Measurements from ENCODE around the gene GRAMD2A.

GRAMD2A gene

DNA sequence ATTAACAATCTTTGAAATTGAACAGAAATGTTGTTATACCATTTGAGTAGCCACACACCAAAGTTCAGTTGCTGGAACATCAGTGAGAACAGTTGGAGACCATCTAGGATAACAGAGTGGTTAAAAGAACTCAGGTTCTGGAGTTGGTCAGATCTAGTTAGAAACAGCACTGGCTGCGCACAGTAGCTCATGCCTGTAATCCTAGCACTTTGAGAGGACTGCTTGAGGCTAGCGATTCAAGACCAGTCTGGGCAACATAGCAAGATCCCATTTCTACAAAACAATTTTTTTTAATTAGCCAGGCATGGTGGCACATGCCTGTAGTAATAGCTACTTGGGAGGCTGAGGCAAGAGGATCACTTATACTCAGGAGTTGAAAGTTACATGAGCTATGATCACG is 41.0 kb upstream of the GRAMD2A start:
- Histone ChIP-seq H3K4me2 (ENCODE audit: low read length) (no peak overlapping the region), H3K9ac (ENCODE audit: low read length) (no peak overlapping the region), H3K36me3 (ENCODE audit: insufficient read depth, low read length) (peaks cover 39% of the 10 kb centered on the region), H3K79me2 (ENCODE audit: insufficient read depth, low read length) (no peaks in the 10 kb centered on the region), H4K20me1 (ENCODE audit: insufficient read depth, low read length) (no peaks in the 10 kb centered on the region), H3K4me1 (ENCODE audit: insufficient read depth, low read length, severe bottlenecking) (no peaks in the 10 kb centered on the region), H3F3A (ENCODE audit: insufficient read depth, low read length) (no peaks in the 10 kb centered on the region), H3K9me2 (ENCODE audit: low read depth, low read length) (no peaks in the 10 kb centered on the region), H3K4me3 (ENCODE audit: low read depth, low read length, poor library complexity, severe bottlenecking) (no peak overlapping the region), H2AFZ (ENCODE audit: low read length) (no peak overlapping the region), H3K27me3 (ENCODE audit: insufficient read depth, low read length) (no peaks in the 10 kb centered on the region), H3K27ac (ENCODE audit: low read depth, low read length, poor library complexity, severe bottlenecking) (no peak overlapping the region), H3K9me3 (ENCODE audit: low read length) (no peaks in the 10 kb centered on the region)
- no peak for TF ChIP-seq EZH2 (IDR thresholded peaks at IDR 0.05; ENCODE audit: borderline replicate concordance, low read length)
- TF ChIP-seq, protein P1, sequence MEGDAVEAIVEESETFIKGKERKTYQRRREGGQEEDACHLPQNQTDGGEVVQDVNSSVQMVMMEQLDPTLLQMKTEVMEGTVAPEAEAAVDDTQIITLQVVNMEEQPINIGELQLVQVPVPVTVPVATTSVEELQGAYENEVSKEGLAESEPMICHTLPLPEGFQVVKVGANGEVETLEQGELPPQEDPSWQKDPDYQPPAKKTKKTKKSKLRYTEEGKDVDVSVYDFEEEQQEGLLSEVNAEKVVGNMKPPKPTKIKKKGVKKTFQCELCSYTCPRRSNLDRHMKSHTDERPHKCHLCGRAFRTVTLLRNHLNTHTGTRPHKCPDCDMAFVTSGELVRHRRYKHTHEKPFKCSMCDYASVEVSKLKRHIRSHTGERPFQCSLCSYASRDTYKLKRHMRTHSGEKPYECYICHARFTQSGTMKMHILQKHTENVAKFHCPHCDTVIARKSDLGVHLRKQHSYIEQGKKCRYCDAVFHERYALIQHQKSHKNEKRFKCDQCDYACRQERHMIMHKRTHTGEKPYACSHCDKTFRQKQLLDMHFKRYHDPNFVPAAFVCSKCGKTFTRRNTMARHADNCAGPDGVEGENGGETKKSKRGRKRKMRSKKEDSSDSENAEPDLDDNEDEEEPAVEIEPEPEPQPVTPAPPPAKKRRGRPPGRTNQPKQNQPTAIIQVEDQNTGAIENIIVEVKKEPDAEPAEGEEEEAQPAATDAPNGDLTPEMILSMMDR (IDR thresholded peaks at IDR 0.05; ENCODE audit: low read length) = no peak

DNA sequence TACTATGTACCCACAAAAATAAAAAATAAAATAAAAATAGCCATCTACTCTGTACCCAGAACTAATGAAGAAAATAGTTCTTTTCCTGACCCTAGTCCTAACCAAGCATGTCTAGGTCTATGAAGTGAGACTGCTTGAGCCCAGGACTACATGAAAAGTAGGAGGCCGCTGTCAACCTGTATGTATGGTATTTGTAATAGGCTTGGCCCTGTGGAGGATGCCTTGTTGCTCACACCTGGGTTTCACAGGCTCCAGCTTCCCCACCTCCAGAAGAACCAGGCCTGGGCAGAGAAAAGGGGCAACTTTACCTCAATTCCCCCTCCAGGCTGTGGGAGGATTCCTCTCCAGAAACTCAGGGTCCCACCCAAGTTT is 40.3 kb upstream of the GRAMD2A start:
- H4K20me1 ChIP-seq (ENCODE audit: insufficient read depth, low read length) = no peaks in the 10 kb centered on the region
- no peaks in the 10 kb centered on the region for H3K9me2 ChIP-seq (ENCODE audit: low read depth, low read length)
- no peak overlapping the region for H3K27ac ChIP-seq (ENCODE audit: low read depth, low read length, poor library complexity, severe bottlenecking)
- H2AFZ ChIP-seq (ENCODE audit: low read length) = no peak overlapping the region
- no peak for TF ChIP-seq EZH2 (IDR thresholded peaks at IDR 0.05; ENCODE audit: borderline replicate concordance, low read length)
- TF ChIP-seq, protein P1 (IDR thresholded peaks at IDR 0.05; ENCODE audit: low read length) = no peak
- no peak overlapping the region for H3K4me2 ChIP-seq (ENCODE audit: low read length)
- H3K4me1 ChIP-seq (ENCODE audit: insufficient read depth, low read length, severe bottlenecking) = no peaks in the 10 kb centered on the region
- H3K4me3 ChIP-seq (ENCODE audit: low read depth, low read length, poor library complexity, severe bottlenecking) = no peak overlapping the region
- no peaks in the 10 kb centered on the region for H3F3A ChIP-seq (ENCODE audit: insufficient read depth, low read length)
- H3K27me3 ChIP-seq (ENCODE audit: insufficient read depth, low read length) = no peaks in the 10 kb centered on the region
- H3K9ac ChIP-seq (ENCODE audit: low read length) = no peak overlapping the region
- peaks cover 31% of the 10 kb centered on the region for H3K36me3 ChIP-seq (ENCODE audit: insufficient read depth, low read length)
- no peaks in the 10 kb centered on the region for H3K9me3 ChIP-seq (ENCODE audit: low read length)
- no peaks in the 10 kb centered on the region for H3K79me2 ChIP-seq (ENCODE audit: insufficient read depth, low read length)

DNA sequence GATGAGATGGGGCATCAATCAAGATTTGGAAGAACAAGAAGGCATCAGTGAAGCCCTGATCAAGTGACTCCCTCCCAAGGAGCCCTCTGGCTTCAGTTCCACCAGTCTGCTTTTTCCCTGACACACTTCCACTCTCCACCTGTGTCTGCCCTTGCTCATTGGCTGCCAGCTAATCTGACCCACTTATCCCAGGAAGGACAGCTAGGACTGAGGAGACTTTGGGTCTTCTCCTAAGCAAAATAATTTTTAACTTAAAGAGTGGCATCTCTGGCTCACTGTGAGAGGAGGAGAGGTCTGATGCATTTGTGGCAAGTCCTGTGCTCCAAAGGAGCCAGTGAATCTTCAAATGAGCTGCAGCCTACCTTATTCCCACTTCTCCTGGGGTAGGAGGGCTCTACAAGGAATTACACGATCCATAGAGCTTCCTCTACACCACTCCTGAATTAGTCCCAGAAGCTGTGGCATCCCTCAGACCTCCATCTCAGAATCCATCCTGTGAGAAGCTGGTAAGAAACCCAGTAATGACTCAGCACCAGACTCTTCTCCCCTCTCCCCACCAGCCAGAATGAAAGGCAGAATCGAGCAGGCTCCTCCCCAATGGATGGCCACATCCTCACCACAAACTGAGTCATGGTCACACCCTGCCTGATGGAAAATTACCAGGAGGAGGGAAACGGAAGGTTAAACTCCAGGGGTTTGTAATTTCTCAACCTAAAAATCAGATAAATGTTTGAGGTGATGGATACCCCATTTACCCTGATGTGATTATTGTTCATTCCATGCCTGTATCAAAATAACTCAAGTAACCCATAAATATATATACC is 39.7 kb upstream of the GRAMD2A start:
- H3K4me2 ChIP-seq (ENCODE audit: low read length) = no peak overlapping the region
- TF ChIP-seq EZH2 (IDR thresholded peaks at IDR 0.05; ENCODE audit: borderline replicate concordance, low read length) = no peak
- TF ChIP-seq, protein P1 (IDR thresholded peaks at IDR 0.05; ENCODE audit: low read length) = no peak
- H3K36me3 ChIP-seq (ENCODE audit: insufficient read depth, low read length) = peaks cover 25% of the 10 kb centered on the region
- H3K4me1 ChIP-seq (ENCODE audit: insufficient read depth, low read length, severe bottlenecking) = peaks cover 2% of the 10 kb centered on the region
- H3F3A ChIP-seq (ENCODE audit: insufficient read depth, low read length) = no peaks in the 10 kb centered on the region
- H4K20me1 ChIP-seq (ENCODE audit: insufficient read depth, low read length) = no peaks in the 10 kb centered on the region
- no peaks in the 10 kb centered on the region for H3K9me2 ChIP-seq (ENCODE audit: low read depth, low read length)
- no peak overlapping the region for H3K9ac ChIP-seq (ENCODE audit: low read length)
- no peaks in the 10 kb centered on the region for H3K79me2 ChIP-seq (ENCODE audit: insufficient read depth, low read length)
- H3K27me3 ChIP-seq (ENCODE audit: insufficient read depth, low read length) = no peaks in the 10 kb centered on the region
- no peak overlapping the region for H3K27ac ChIP-seq (ENCODE audit: low read depth, low read length, poor library complexity, severe bottlenecking)
- no peak overlapping the region for H3K4me3 ChIP-seq (ENCODE audit: low read depth, low read length, poor library complexity, severe bottlenecking)
- no peaks in the 10 kb centered on the region for H3K9me3 ChIP-seq (ENCODE audit: low read length)
- H2AFZ ChIP-seq (ENCODE audit: low read length) = no peak overlapping the region
